ENCODE measurements around the gene ST7. TPM values are rescaled to one million over a fixed set of nuclear protein-coding genes. Genes with fewer than 3 reads are reported as not detected.

ST7 gene
- total and polyA plus RNA-seq, 2 experiments from 2014 or later, result 31.2 to 38.5 TPM

GRCh38 chr7:117157241-117158209 lies 204.2 kb downstream of the ST7 start:
- H3K4me3 ChIP-seq, result no peak overlapping the region
- no peaks in the 10 kb centered on the region for H3K9me2 ChIP-seq (replicated peaks; ENCODE audit: insufficient read depth)
- H3K4me2 ChIP-seq, result no peak overlapping the region
- peak; percentile 41 for DNase-seq (ENCODE audit: low spot score)
- H3K36me3 ChIP-seq (replicated peaks; ENCODE audit: insufficient read depth, low read depth), result no peaks in the 10 kb centered on the region
- H3K4me1 ChIP-seq (ENCODE audit: insufficient read depth), result peaks cover 28% of the 10 kb centered on the region
- H3K79me2 ChIP-seq, result no peaks in the 10 kb centered on the region
- no peak overlapping the region for H2AFZ ChIP-seq
- no peaks in the 10 kb centered on the region for H4K20me1 ChIP-seq (ENCODE audit: insufficient read depth, poor library complexity, severe bottlenecking)
- TF ChIP-seq EZH2 (IDR thresholded peaks at IDR 0.05; ENCODE audit: borderline replicate concordance) (no peak), CTCF (IDR thresholded peaks at IDR 0.05; ENCODE audit: poor library complexity) (peak; percentile 26)
- H3K9me3 ChIP-seq (ENCODE audit: low read depth), result no peaks in the 10 kb centered on the region
- H3K27ac ChIP-seq, result peak overlapping the region; percentile 50
- no peaks in the 10 kb centered on the region for H3K27me3 ChIP-seq
- 62% methylated on average over 5 of the region's 5 CpGs for WGBS (ENCODE audit: low lambda C conversion rate, missing lambda C conversion rate)

GRCh38 chr7:117158941-117159697 lies 205.8 kb downstream of the ST7 start:
- WGBS (ENCODE audit: low lambda C conversion rate, missing lambda C conversion rate), result 48% methylated on average over 4 of the region's 4 CpGs
- Histone ChIP-seq H3K27me3 (no peaks in the 10 kb centered on the region), H3K79me2 (no peaks in the 10 kb centered on the region), H3K4me3 (no peak overlapping the region), H3K9me3 (ENCODE audit: low read depth) (no peaks in the 10 kb centered on the region), H3K27ac (peak overlapping the region; percentile 21), H3K36me3 (replicated peaks; ENCODE audit: insufficient read depth, low read depth) (no peaks in the 10 kb centered on the region), H4K20me1 (ENCODE audit: insufficient read depth, poor library complexity, severe bottlenecking) (no peaks in the 10 kb centered on the region), H3K9me2 (replicated peaks; ENCODE audit: insufficient read depth) (no peaks in the 10 kb centered on the region), H3K4me2 (peak overlapping the region; percentile 49), H3K4me1 (ENCODE audit: insufficient read depth) (peaks cover 23% of the 10 kb centered on the region), H2AFZ (no peak overlapping the region)
- TF ChIP-seq EZH2 (IDR thresholded peaks at IDR 0.05; ENCODE audit: borderline replicate concordance) (no peak), EZH2phosphoT487 (IDR thresholded peaks at IDR 0.05; ENCODE audit: low read depth, severe bottlenecking, unreplicated experiment) (no peak), CTCF (IDR thresholded peaks at IDR 0.05; ENCODE audit: poor library complexity) (no peak)
- DNase-seq (ENCODE audit: low spot score), result no peak

- no peaks in the 10 kb centered on the region for H4K20me1 ChIP-seq (ENCODE audit: insufficient read depth, poor library complexity, severe bottlenecking)
- H2AFZ ChIP-seq, result no peak overlapping the region
- H3K27me3 ChIP-seq, result no peaks in the 10 kb centered on the region
- no peak for TF ChIP-seq EZH2phosphoT487 (IDR thresholded peaks at IDR 0.05; ENCODE audit: low read depth, severe bottlenecking, unreplicated experiment)
- TF ChIP-seq EZH2 (IDR thresholded peaks at IDR 0.05; ENCODE audit: borderline replicate concordance), result no peak
- no peak for TF ChIP-seq CTCF (IDR thresholded peaks at IDR 0.05; ENCODE audit: poor library complexity)
- no peaks in the 10 kb centered on the region for H3K9me2 ChIP-seq (replicated peaks; ENCODE audit: insufficient read depth)
- H3K36me3 ChIP-seq (replicated peaks; ENCODE audit: insufficient read depth, low read depth), result no peaks in the 10 kb centered on the region
- no peak for DNase-seq (ENCODE audit: low spot score)
- H3K27ac ChIP-seq, result no peak overlapping the region
- no peak overlapping the region for H3K4me2 ChIP-seq
- H3K4me3 ChIP-seq, result no peak overlapping the region
- no peaks in the 10 kb centered on the region for H3K79me2 ChIP-seq
- 90% methylated on average over 2 of the region's 2 CpGs for WGBS (ENCODE audit: low lambda C conversion rate, missing lambda C conversion rate)
- H3K9me3 ChIP-seq (ENCODE audit: low read depth), result no peaks in the 10 kb centered on the region
- peaks cover 15% of the 10 kb centered on the region for H3K4me1 ChIP-seq (ENCODE audit: insufficient read depth)
Measured at GRCh38 chr7:117163101-117163500, 209.8 kb downstream of the ST7 start.

Data from hepatocyte (in vitro differentiated cells).